SK-N-SH (cell line): Measurements from ENCODE around the gene SCART1. TPM values are rescaled to one million over a fixed set of nuclear protein-coding genes. Genes with fewer than 3 reads are reported as not detected.

ENCODE experiments used
- CTCF ChIA-PET: fragments of 300-600, 350-600 bp; formaldehyde crosslinking; extraction: SDS; loops from one replicate; lab custom pipeline; 2021; lab: Yijun Ruan, JAX
- POLR2A ChIA-PET: fragments of 350-600 bp; sonication (Branson Sonifier 250); formaldehyde crosslinking; extraction: SDS; loops from one replicate; lab custom pipeline; 2020; ENCODE audit warnings: antibody characterized with exemption, inconsistent platforms; lab: Yijun Ruan, JAX
- DNase-seq: peaks from one replicate; pipeline ENCODE4 v3.0.0; 2012
- H2AFZ ChIP-seq: fragments of 200-600 bp; sonication (generic); 2 replicates; pipeline ENCODE4 v1.8.1; 2016; ENCODE audit warnings: antibody characterized with exemption, mild to moderate bottlenecking, low read depth
- H3F3A ChIP-seq: fragments of 200-600 bp; sonication (generic); replicated peaks from 2 replicates; pipeline ENCODE3; 2016; ENCODE audit warnings: antibody characterized with exemption, mild to moderate bottlenecking; ENCODE audit not compliant: insufficient read depth
- H3K27ac ChIP-seq, 2 experiments: fragments of 200-500 bp in 1 of 2; fragments of 200-600 bp in 1 of 2; sonication (Bioruptor generic) in 1 of 2; sonication (generic), shearing (Covaris generic) in 1 of 2; 2 replicates each; pipeline versions ENCODE4 v1.5.1 to v1.6.1; 2014 to 2016; ENCODE audit warnings: low read depth in 2 of 2, inconsistent platforms in 1 of 2, low read length in 1 of 2, mild to moderate bottlenecking in 1 of 2, mixed read lengths in 1 of 2
- H3K27me3 ChIP-seq: fragments of 200-600 bp; sonication (generic), shearing (Covaris generic); 2 replicates; pipeline ENCODE4 v1.6.1; 2016; ENCODE audit warnings: mixed run types; ENCODE audit not compliant: insufficient read depth
- H3K36me3 ChIP-seq, 2 experiments: fragments of 200-500 bp in 1 of 2; fragments of 200-600 bp in 1 of 2; sonication (Bioruptor generic) in 1 of 2; sonication (generic) in 1 of 2; replicated peaks in 1 of 2; 2 replicates each; pipeline versions ENCODE3 to v1.5.1; 2014 to 2016; ENCODE audit warnings: low read length in 1 of 2, mild to moderate bottlenecking in 1 of 2; ENCODE audit not compliant: insufficient read depth in 2 of 2, control insufficient read depth in 1 of 2
- H3K4me1 ChIP-seq, 2 experiments: fragments of 200-500 bp in 1 of 2; fragments of 200-600 bp in 1 of 2; sonication (Bioruptor generic) in 1 of 2; sonication (generic), shearing (Covaris generic) in 1 of 2; 2 replicates each; pipeline versions ENCODE4 v1.5.1 to v1.6.1; 2014 to 2016; ENCODE audit warnings: low read depth in 1 of 2, low read length in 1 of 2, mixed run types in 1 of 2; ENCODE audit not compliant: insufficient read depth in 2 of 2, control insufficient read depth in 1 of 2
- H3K4me2 ChIP-seq: fragments of 200-600 bp; sonication (generic), shearing (Covaris generic); 2 replicates; pipeline ENCODE4 v1.6.1; 2017; ENCODE audit warnings: mixed run types
- H3K4me3 ChIP-seq, 2 experiments: fragments of 200-500 bp in 1 of 2; fragments of 200-600 bp in 1 of 2; sonication (Bioruptor generic) in 1 of 2; sonication (generic), shearing (Covaris generic) in 1 of 2; 2 replicates each; pipeline versions ENCODE4 v1.5.1 to v1.8.1; 2014 to 2016; ENCODE audit warnings: low read depth in 2 of 2, inconsistent platforms in 1 of 2, low read length in 1 of 2, mild to moderate bottlenecking in 1 of 2, mixed read lengths in 1 of 2, moderate library complexity in 1 of 2
- H3K79me2 ChIP-seq: fragments of 200-600 bp; sonication (generic); 2 replicates; pipeline ENCODE4 v1.8.1; 2017; ENCODE audit warnings: mild to moderate bottlenecking; ENCODE audit not compliant: insufficient read depth
- H3K9ac ChIP-seq: fragments of 200-600 bp; sonication (generic); 2 replicates; pipeline ENCODE4 v1.6.1; 2017; ENCODE audit warnings: mixed run types
- H3K9me2 ChIP-seq: fragments of 200-600 bp; sonication (generic); 2 replicates; pipeline ENCODE4 v1.6.1; 2017; ENCODE audit warnings: mixed run types
- H3K9me3 ChIP-seq: fragments of 200-600 bp; sonication (generic); 2 replicates; pipeline ENCODE4 v1.6.1; 2017; ENCODE audit warnings: mixed run types, mild to moderate bottlenecking, moderate library complexity
- H4K20me1 ChIP-seq: fragments of 200-600 bp; sonication (generic); 2 replicates; pipeline ENCODE4 v1.6.1; 2017; ENCODE audit warnings: mild to moderate bottlenecking, mixed run types; ENCODE audit not compliant: insufficient read depth
- CTCF ChIP-seq: fragments of 200-600 bp; sonication (generic); IDR thresholded peaks from 2 replicates; pipeline ENCODE4 v1.6.1; 2017; ENCODE audit warnings: antibody characterized with exemption, mild to moderate bottlenecking, moderate library complexity
- ELF1 ChIP-seq: IDR thresholded peaks from 2 replicates; pipeline ENCODE4 v1.4.0; 2012
- FOSL2 ChIP-seq: IDR thresholded peaks from 2 replicates; pipeline ENCODE4 v1.4.0; 2012; ENCODE audit warnings: low read depth, mild to moderate bottlenecking, moderate library complexity, borderline replicate concordance
- GABPA ChIP-seq: IDR thresholded peaks from 2 replicates; pipeline ENCODE4 v1.4.0; 2012; ENCODE audit warnings: low read depth, mild to moderate bottlenecking
- IRF3 ChIP-seq: fragments of 150-350 bp; IDR thresholded peaks from 2 replicates; pipeline ENCODE4 v1.6.1; 2016; ENCODE audit warnings: mild to moderate bottlenecking, low read depth, low read length
- MEF2A ChIP-seq: IDR thresholded peaks from 2 replicates; pipeline ENCODE4 v1.4.0; 2012; ENCODE audit warnings: low read depth, borderline replicate concordance
- NRF1 ChIP-seq: IDR thresholded peaks from 2 replicates; pipeline ENCODE4 v1.6.1; 2012; ENCODE audit warnings: low read depth, mild to moderate bottlenecking, low read length
- RCOR1 ChIP-seq: fragments of 150-350 bp; IDR thresholded peaks from 2 replicates; pipeline ENCODE4 v1.6.1; 2017; ENCODE audit warnings: antibody characterized with exemption, low read length
- RFX5 ChIP-seq: IDR thresholded peaks from 2 replicates; pipeline ENCODE4 v1.6.1; 2012; ENCODE audit warnings: mild to moderate bottlenecking, improper control_type of control experiment, low read length
- SIN3A ChIP-seq: IDR thresholded peaks from 2 replicates; pipeline ENCODE4 v1.6.1; 2012; ENCODE audit warnings: low read depth, mild to moderate bottlenecking, low read length, moderate library complexity, borderline replicate concordance
- SMC3 ChIP-seq: IDR thresholded peaks from 2 replicates; pipeline ENCODE4 v1.6.1; 2012; ENCODE audit warnings: low read depth, low read length, improper control_type of control experiment
- TEAD4 ChIP-seq: IDR thresholded peaks from 2 replicates; pipeline ENCODE4 v1.4.0; 2012; ENCODE audit warnings: mild to moderate bottlenecking, borderline replicate concordance; ENCODE audit not compliant: insufficient read depth
- USF1 ChIP-seq: IDR thresholded peaks from 2 replicates; pipeline ENCODE4 v1.4.0; 2012; ENCODE audit warnings: low read depth, borderline replicate concordance
- YY1 ChIP-seq: IDR thresholded peaks from 2 replicates; pipeline ENCODE4 v1.4.0; 2012; ENCODE audit warnings: low read depth, mild to moderate bottlenecking
- WGBS: methylation state at CpG from one replicate; pipeline ENCODE4 v1.1.6; 2017; ENCODE audit warnings: low lambda C conversion rate; 5-methylcytosine and 5-hydroxymethylcytosine counted together
- polyA plus RNA-seq, 3 experiments: library from polyadenylated mRNA; depleted of rRNA; stranded (reverse); fragments of >200 nt; gene quantifications; 2 replicates each; pipeline ENCODE4 v1.2.3, GENCODE V29; 2012
- TF ChIP-seq, protein P1 (sequence below): IDR thresholded peaks from 2 replicates; pipeline ENCODE4; 2012
- TF ChIP-seq, protein P2 (sequence below): IDR thresholded peaks from 2 replicates; pipeline ENCODE4 v1.4.0; 2012; ENCODE audit warnings: low read depth
- TF ChIP-seq, protein P3 (sequence below): fragments of 150-350 bp; IDR thresholded peaks from 2 replicates; pipeline ENCODE4 v1.6.1; 2017; ENCODE audit warnings: antibody characterized with exemption, low read length, low read depth, borderline replicate concordance

SCART1 gene
- polyA plus RNA-seq, 1 of the 3 experiments (the other 2 are of a cell fraction): 2.1 TPM

- no peak for TF ChIP-seq RFX5
Observed at GRCh38 chr10:133455611-133456031, 1.9 kb downstream of the SCART1 start (continued).

DNA sequence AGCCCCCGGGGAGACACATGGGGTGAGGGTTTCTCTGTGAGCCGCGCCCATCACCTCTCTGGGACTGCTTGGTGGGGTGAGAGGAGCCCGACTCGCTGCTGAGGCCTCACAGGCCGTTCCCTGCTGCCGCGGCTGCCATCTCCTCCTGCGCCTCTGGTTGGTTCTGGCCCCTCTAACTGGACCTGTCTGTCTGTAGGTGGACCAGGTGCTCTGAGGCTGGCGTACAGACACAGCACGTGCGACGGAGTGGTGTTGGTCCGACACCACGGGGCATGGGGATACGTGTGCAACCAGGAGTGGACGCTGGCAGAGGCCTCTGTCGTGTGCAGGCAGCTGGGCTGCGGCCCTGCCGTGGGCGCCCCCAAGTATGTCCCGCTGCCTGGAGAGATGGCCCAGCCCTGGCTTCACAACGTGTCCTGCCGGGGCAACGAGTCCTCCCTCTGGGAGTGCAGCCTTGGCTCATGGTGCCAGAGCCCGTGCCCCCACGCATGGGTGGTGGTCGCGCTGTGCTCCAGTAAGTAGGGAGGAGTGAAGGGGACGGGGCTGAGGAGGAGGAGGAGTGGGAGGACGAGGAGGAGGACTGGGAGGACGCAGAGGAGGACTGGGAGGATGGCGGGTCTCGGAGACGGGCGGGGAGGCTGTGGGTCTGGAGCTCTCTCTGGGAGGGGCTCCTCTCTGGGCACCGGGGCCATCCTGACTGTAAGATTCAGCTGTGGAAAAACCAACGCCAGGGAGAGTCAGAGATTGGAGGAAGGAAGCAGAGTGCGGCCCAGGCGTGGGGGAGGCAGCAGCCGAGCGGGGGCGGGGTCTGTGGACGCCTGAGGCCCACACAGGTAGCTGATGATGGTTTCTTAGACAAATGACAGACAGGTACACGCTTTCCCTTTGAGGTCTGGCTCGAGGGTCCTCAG lies 2.6 kb downstream of the SCART1 start:
- H3K27ac ChIP-seq: no peak overlapping the region
- no peaks in the 10 kb centered on the region for H3K9me2 ChIP-seq
- ChIA-PET POLR2A (no interaction called here), CTCF (no interaction called here)
- H3F3A ChIP-seq: no peaks in the 10 kb centered on the region
- H3K79me2 ChIP-seq: no peaks in the 10 kb centered on the region
- 32% methylated on average over 34 of the region's 46 CpGs for WGBS
- no peaks in the 10 kb centered on the region for H3K36me3 ChIP-seq
- H3K9me3 ChIP-seq: no peaks in the 10 kb centered on the region
- TF ChIP-seq, protein P1, sequence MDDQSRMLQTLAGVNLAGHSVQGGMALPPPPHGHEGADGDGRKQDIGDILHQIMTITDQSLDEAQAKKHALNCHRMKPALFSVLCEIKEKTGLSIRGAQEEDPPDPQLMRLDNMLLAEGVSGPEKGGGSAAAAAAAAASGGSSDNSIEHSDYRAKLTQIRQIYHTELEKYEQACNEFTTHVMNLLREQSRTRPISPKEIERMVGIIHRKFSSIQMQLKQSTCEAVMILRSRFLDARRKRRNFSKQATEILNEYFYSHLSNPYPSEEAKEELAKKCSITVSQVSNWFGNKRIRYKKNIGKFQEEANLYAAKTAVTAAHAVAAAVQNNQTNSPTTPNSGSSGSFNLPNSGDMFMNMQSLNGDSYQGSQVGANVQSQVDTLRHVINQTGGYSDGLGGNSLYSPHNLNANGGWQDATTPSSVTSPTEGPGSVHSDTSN: no peak
- TF ChIP-seq SIN3A (no peak), USF1 (no peak), TEAD4 (no peak), ELF1 (no peak), YY1 (no peak), FOSL2 (no peak), GABPA (no peak), MEF2A (no peak), IRF3 (no peak), CTCF (no peak), RCOR1 (no peak), NRF1 (no peak), SMC3 (no peak)
- TF ChIP-seq, protein P2, sequence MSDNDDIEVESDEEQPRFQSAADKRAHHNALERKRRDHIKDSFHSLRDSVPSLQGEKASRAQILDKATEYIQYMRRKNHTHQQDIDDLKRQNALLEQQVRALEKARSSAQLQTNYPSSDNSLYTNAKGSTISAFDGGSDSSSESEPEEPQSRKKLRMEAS: no peak
- TF ChIP-seq, protein P3, sequence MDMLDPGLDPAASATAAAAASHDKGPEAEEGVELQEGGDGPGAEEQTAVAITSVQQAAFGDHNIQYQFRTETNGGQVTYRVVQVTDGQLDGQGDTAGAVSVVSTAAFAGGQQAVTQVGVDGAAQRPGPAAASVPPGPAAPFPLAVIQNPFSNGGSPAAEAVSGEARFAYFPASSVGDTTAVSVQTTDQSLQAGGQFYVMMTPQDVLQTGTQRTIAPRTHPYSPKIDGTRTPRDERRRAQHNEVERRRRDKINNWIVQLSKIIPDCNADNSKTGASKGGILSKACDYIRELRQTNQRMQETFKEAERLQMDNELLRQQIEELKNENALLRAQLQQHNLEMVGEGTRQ: no peak
- TF ChIP-seq, all 33 proteins: peak for 0
- no peaks in the 10 kb centered on the region for H3K4me1 ChIP-seq
- no peaks in the 10 kb centered on the region for H4K20me1 ChIP-seq
- H3K4me3 ChIP-seq: no peak overlapping the region
- H3K27me3 ChIP-seq: no peaks in the 10 kb centered on the region
- H3K4me2 ChIP-seq: no peak overlapping the region
- no peak overlapping the region for H2AFZ ChIP-seq
- no peak for DNase-seq
- H3K9ac ChIP-seq: no peak overlapping the region
